Mesendoderm (in vitro differentiated cells): Measurements from ENCODE around the gene GCLM.
A peak's percentile ranks its signal among the peaks of the same experiment; 100 is the strongest.

Experiments
- DNase-seq: peaks from one replicate; pipeline ENCODE4 v3.0.0; 2013
- H2AK5ac ChIP-seq: 2 replicates; pipeline ENCODE4 v1.6.1; 2013; ENCODE audit warnings: low read length, inconsistent platforms
- H2BK120ac ChIP-seq: 2 replicates; pipeline ENCODE4 v1.6.1; 2013; ENCODE audit warnings: low read depth, mild to moderate bottlenecking, low read length, moderate library complexity, mixed read lengths
- H2BK15ac ChIP-seq: replicated peaks from 2 replicates; pipeline ENCODE4 v1.6.1; 2013; ENCODE audit warnings: low read depth, mild to moderate bottlenecking, moderate library complexity
- H2BK5ac ChIP-seq: 2 replicates; pipeline ENCODE4 v1.6.1; 2013; ENCODE audit warnings: low read length, inconsistent platforms
- H3K18ac ChIP-seq: 2 replicates; pipeline ENCODE4 v1.6.1; 2013; ENCODE audit warnings: mild to moderate bottlenecking, low read length, mixed read lengths
- H3K23ac ChIP-seq: one replicate; pipeline ENCODE4 v1.6.1; 2013; ENCODE audit warnings: low read length
- H3K27ac ChIP-seq: 2 replicates; pipeline ENCODE4 v1.5.1; 2013; ENCODE audit warnings: low read depth, mild to moderate bottlenecking, inconsistent platforms, low read length, moderate library complexity
- H3K27me3 ChIP-seq: 2 replicates; pipeline ENCODE4 v1.6.1; 2013; ENCODE audit warnings: low read length, control low read depth, mild to moderate bottlenecking, inconsistent platforms; ENCODE audit not compliant: insufficient read depth, poor library complexity
- H3K36me3 ChIP-seq: 2 replicates; pipeline ENCODE4 v1.6.1; 2013; ENCODE audit warnings: low read length, inconsistent platforms; ENCODE audit not compliant: control insufficient read depth, insufficient read depth
- H3K4ac ChIP-seq: one replicate; pipeline ENCODE4 v1.6.1; 2013; ENCODE audit warnings: low read depth, mild to moderate bottlenecking, low read length, moderate library complexity
- H3K4me1 ChIP-seq: 2 replicates; pipeline ENCODE4 v1.6.1; 2013; ENCODE audit warnings: low read depth, low read length, inconsistent platforms; ENCODE audit not compliant: control insufficient read depth
- H3K4me2 ChIP-seq: 2 replicates; pipeline ENCODE4 v1.6.1; 2013; ENCODE audit warnings: low read length
- H3K4me3 ChIP-seq: 2 replicates; pipeline ENCODE4 v1.5.1; 2013; ENCODE audit warnings: mild to moderate bottlenecking, low read length
- H3K56ac ChIP-seq: one replicate; pipeline ENCODE4 v1.6.1; 2013; ENCODE audit warnings: low read length
- H3K79me1 ChIP-seq: 2 replicates; pipeline ENCODE4 v1.6.1; 2013; ENCODE audit warnings: low read length, inconsistent platforms
- H3K79me2 ChIP-seq: 2 replicates; pipeline ENCODE4 v1.6.1; 2013; ENCODE audit warnings: mild to moderate bottlenecking, low read length; ENCODE audit not compliant: control insufficient read depth, insufficient read depth
- H3K9ac ChIP-seq: 2 replicates; pipeline ENCODE4 v1.6.1; 2013; ENCODE audit warnings: low read length, inconsistent platforms
- H4K5ac ChIP-seq: one replicate; pipeline ENCODE4 v1.6.1; 2013; ENCODE audit warnings: low read length
- H4K8ac ChIP-seq: one replicate; pipeline ENCODE4 v1.6.1; 2013; ENCODE audit warnings: low read depth, mild to moderate bottlenecking, control low read depth, low read length, moderate library complexity
- WGBS: extraction: QIAGEN DNeasy Blood & Tissue Kit; methylation state at CpG from one replicate; pipeline ENCODE4 v1.1.7; 2013; ENCODE audit warnings: low lambda C conversion rate, missing lambda C conversion rate; ENCODE audit not compliant: insufficient coverage; ENCODE audit errors: extremely low coverage; 5-methylcytosine and 5-hydroxymethylcytosine counted together

GCLM gene

GRCh38 chr1:93848350-93848883 is 60.8 kb downstream of the GCLM start:
- Histone ChIP-seq H3K36me3 (no peaks in the 10 kb centered on the region), H3K4me2 (no peak overlapping the region), H3K27ac (no peak overlapping the region), H3K27me3 (no peaks in the 10 kb centered on the region), H3K9ac (no peak overlapping the region), H2BK15ac (no peak overlapping the region), H2BK5ac (no peak overlapping the region), H3K4me1 (peaks cover 7% of the 10 kb centered on the region), H2AK5ac (no peak overlapping the region), H4K5ac (no peak overlapping the region), H3K79me2 (no peaks in the 10 kb centered on the region), H3K79me1 (no peaks in the 10 kb centered on the region), H3K4ac (no peak overlapping the region), H2BK120ac (no peak overlapping the region), H3K56ac (no peak overlapping the region), H3K18ac (no peak overlapping the region), H3K23ac (no peak overlapping the region), H3K4me3 (no peak overlapping the region), H4K8ac (no peak overlapping the region)
- WGBS, result no CpG with 5 or more reads among the region's 4 CpGs
- DNase-seq, result no peak

- no peaks in the 10 kb centered on the region for H3K27me3 ChIP-seq
- peak overlapping the region; percentile 70 for H3K18ac ChIP-seq
- no peak overlapping the region for H4K8ac ChIP-seq
- H3K9ac ChIP-seq, result peak overlapping the region; percentile 80
- no peak overlapping the region for H4K5ac ChIP-seq
- no peaks in the 10 kb centered on the region for H3K79me1 ChIP-seq
- no peak overlapping the region for H2AK5ac ChIP-seq
- H3K4me3 ChIP-seq, result peak overlapping the region; percentile 57
- WGBS, result no CpG with 5 or more reads among the region's 36 CpGs
- no peak overlapping the region for H2BK15ac ChIP-seq
- H2BK5ac ChIP-seq, result peak overlapping the region; percentile 14
- no peaks in the 10 kb centered on the region for H3K36me3 ChIP-seq
- peak overlapping the region; percentile 70 for H3K4ac ChIP-seq
- peak; percentile 90 for DNase-seq
- peak overlapping the region; percentile 92 for H3K56ac ChIP-seq
- no peak overlapping the region for H3K23ac ChIP-seq
- H3K4me2 ChIP-seq, result peak overlapping the region; percentile 80
- H3K79me2 ChIP-seq, result no peaks in the 10 kb centered on the region
- peaks cover 7% of the 10 kb centered on the region for H3K4me1 ChIP-seq
- H3K27ac ChIP-seq, result peak overlapping the region; percentile 40
- H2BK120ac ChIP-seq, result no peak overlapping the region
Measured at GRCh38 chr1:93847811-93848288, 61.4 kb downstream of the GCLM start.

GRCh38 chr1:93846992-93847810 is 62.0 kb downstream of the GCLM start:
- no peak overlapping the region for H2BK120ac ChIP-seq
- WGBS, result no CpG with 5 or more reads among the region's 86 CpGs
- peak overlapping the region; percentile 69 for H3K4me3 ChIP-seq
- H3K4me2 ChIP-seq, result peak overlapping the region; percentile 80
- no peak overlapping the region for H4K5ac ChIP-seq
- H3K27ac ChIP-seq, result peak overlapping the region; percentile 98
- no peak overlapping the region for H3K23ac ChIP-seq
- H3K18ac ChIP-seq, result peak overlapping the region; percentile 98
- peak; percentile 95 for DNase-seq
- peak overlapping the region; percentile 97 for H3K56ac ChIP-seq
- no peaks in the 10 kb centered on the region for H3K27me3 ChIP-seq
- H3K36me3 ChIP-seq, result no peaks in the 10 kb centered on the region
- H3K9ac ChIP-seq, result peak overlapping the region; percentile 96
- no peak overlapping the region for H4K8ac ChIP-seq
- H3K79me1 ChIP-seq, result no peaks in the 10 kb centered on the region
- H2BK5ac ChIP-seq, result peak overlapping the region; percentile 91
- no peak overlapping the region for H2BK15ac ChIP-seq
- peaks cover 7% of the 10 kb centered on the region for H3K4me1 ChIP-seq
- peak overlapping the region; percentile 74 for H3K4ac ChIP-seq
- H2AK5ac ChIP-seq, result no peak overlapping the region
- no peaks in the 10 kb centered on the region for H3K79me2 ChIP-seq

GRCh38 chr1:93846206-93846991 is 62.8 kb downstream of the GCLM start:
- no CpG with 5 or more reads among the region's 94 CpGs for WGBS
- peak overlapping the region; percentile 69 for H3K23ac ChIP-seq
- H3K4me3 ChIP-seq, result peak overlapping the region; percentile 69
- H3K36me3 ChIP-seq, result no peaks in the 10 kb centered on the region
- no peak overlapping the region for H2AK5ac ChIP-seq
- no peak overlapping the region for H2BK15ac ChIP-seq
- DNase-seq, result peak; percentile 91
- peak overlapping the region; percentile 98 for H3K18ac ChIP-seq
- peak overlapping the region; percentile 96 for H3K9ac ChIP-seq
- peak overlapping the region; percentile 72 for H2BK5ac ChIP-seq
- peak overlapping the region; percentile 94 for H2BK120ac ChIP-seq
- no peaks in the 10 kb centered on the region for H3K27me3 ChIP-seq
- no peaks in the 10 kb centered on the region for H3K79me2 ChIP-seq
- H4K8ac ChIP-seq, result peak overlapping the region; percentile 93
- no peaks in the 10 kb centered on the region for H3K79me1 ChIP-seq
- peak overlapping the region; percentile 87 for H3K4me2 ChIP-seq
- H3K27ac ChIP-seq, result peak overlapping the region; percentile 98
- H3K4me1 ChIP-seq, result peaks cover 7% of the 10 kb centered on the region
- H4K5ac ChIP-seq, result peak overlapping the region; percentile 52
- H3K56ac ChIP-seq, result peak overlapping the region; percentile 97
- peak overlapping the region; percentile 88 for H3K4ac ChIP-seq

GRCh38 chr1:93845538-93846205 is 63.6 kb downstream of the GCLM start:
- Histone ChIP-seq H2BK5ac (peak overlapping the region; percentile 14), H3K4me2 (peak overlapping the region; percentile 45), H3K27ac (peak overlapping the region; percentile 58)

More at GRCh38 chr1:93845538-93846205, 63.6 kb downstream of the GCLM start:
- no peak overlapping the region for H3K23ac ChIP-seq
- H2BK120ac ChIP-seq, result peak overlapping the region; percentile 45
- peak overlapping the region; percentile 69 for H3K9ac ChIP-seq
- H3K56ac ChIP-seq, result peak overlapping the region; percentile 97
- no peaks in the 10 kb centered on the region for H3K79me2 ChIP-seq
- peak overlapping the region; percentile 88 for H3K4ac ChIP-seq
- no peak overlapping the region for H2BK15ac ChIP-seq
- H3K27me3 ChIP-seq, result no peaks in the 10 kb centered on the region
- no CpG with 5 or more reads among the region's 16 CpGs for WGBS
- H3K4me1 ChIP-seq, result peaks cover 7% of the 10 kb centered on the region
- H3K79me1 ChIP-seq, result no peaks in the 10 kb centered on the region
- peak overlapping the region; percentile 71 for H3K18ac ChIP-seq
- peak overlapping the region; percentile 84 for H2AK5ac ChIP-seq
- H4K8ac ChIP-seq, result no peak overlapping the region
- H3K4me3 ChIP-seq, result no peak overlapping the region
- no peaks in the 10 kb centered on the region for H3K36me3 ChIP-seq
- peak; percentile 96 for DNase-seq
- peak overlapping the region; percentile 52 for H4K5ac ChIP-seq
